HEK293 (cell line): ENCODE data around the gene CTNNA2.

Source experiments
- CTCF ChIA-PET: fragments of 350-600 bp; formaldehyde crosslinking; extraction: SDS; loops from one replicate; lab custom pipeline; 2021; ENCODE audit warnings: antibody characterized with exemption; lab: Yijun Ruan, JAX
- POLR2A ChIA-PET: fragments of 300-600 bp; formaldehyde crosslinking; extraction: SDS; loops from one replicate; lab custom pipeline; 2020; ENCODE audit warnings: antibody characterized with exemption, inconsistent platforms; lab: Yijun Ruan, JAX
- H3K27ac ChIP-seq: fragments of 200-500 bp; sonication (Bioruptor generic); 2 replicates; pipeline ENCODE4 v1.5.1; 2014; ENCODE audit warnings: low read depth, low read length, control low read depth, inconsistent platforms; ENCODE audit errors: extremely low read depth
- H3K36me3 ChIP-seq, 2 experiments: fragments of 200-500 bp in 1 of 2; sonication (Bioruptor generic) in 1 of 2; 1 replicate in 1 of 2; 2 replicates in 1 of 2; pipeline ENCODE4 v1.5.1; 2014 to 2017; ENCODE audit warnings: inconsistent platforms in 2 of 2, low read length in 2 of 2; ENCODE audit not compliant: control insufficient read depth in 2 of 2, insufficient read depth in 1 of 2
- H3K4me1 ChIP-seq: fragments of 200-500 bp; sonication (Bioruptor generic); 2 replicates; pipeline ENCODE4 v1.5.1; 2014; ENCODE audit warnings: mild to moderate bottlenecking, low read length, inconsistent platforms; ENCODE audit not compliant: control insufficient read depth, insufficient read depth
- H3K4me3 ChIP-seq: 2 replicates; pipeline ENCODE4 v1.5.1; 2011; ENCODE audit warnings: low read depth, mild to moderate bottlenecking, control low read depth, low read length, moderate library complexity
- H3K9me3 ChIP-seq: fragments of 200-500 bp; sonication (Bioruptor generic); 2 replicates; pipeline ENCODE4 v1.5.1; 2014; ENCODE audit warnings: low read depth, low read length, inconsistent platforms; ENCODE audit not compliant: control insufficient read depth, insufficient read depth
- INSM2 ChIP-seq: fragments of 450-650 bp; formaldehyde crosslinking; IDR thresholded peaks from 2 replicates; pipeline ENCODE4 v1.5.1; 2016; ENCODE audit warnings: missing biosample characterization, missing genetic modification characterization
- KLF1 ChIP-seq: fragments of 450-650 bp; formaldehyde crosslinking; IDR thresholded peaks from 2 replicates; pipeline ENCODE4 v1.5.1; 2016; ENCODE audit warnings: missing biosample characterization, missing genetic modification characterization
- KLF16 ChIP-seq: fragments of 450-650 bp; formaldehyde crosslinking; IDR thresholded peaks from 2 replicates; pipeline ENCODE4 v1.5.1; 2017; ENCODE audit warnings: missing biosample characterization, missing genetic modification characterization
- PBX3 ChIP-seq: sonication (generic); formaldehyde crosslinking; IDR thresholded peaks from 2 replicates; pipeline ENCODE4 v1.8.1; 2022; ENCODE audit warnings: mild to moderate bottlenecking, moderate library complexity, missing genetic modification reagents
- RBAK ChIP-seq: fragments of 450-650 bp; formaldehyde crosslinking; IDR thresholded peaks from 2 replicates; pipeline ENCODE4 v1.5.1; 2016; ENCODE audit warnings: missing biosample characterization, missing genetic modification characterization
- SP2 ChIP-seq: fragments of 450-650 bp; formaldehyde crosslinking; IDR thresholded peaks from 2 replicates; pipeline ENCODE4 v1.5.1; 2016; ENCODE audit warnings: missing biosample characterization, missing genetic modification characterization
- ZBTB1 ChIP-seq: fragments of 450-650 bp; formaldehyde crosslinking; IDR thresholded peaks from 2 replicates; pipeline ENCODE4 v1.5.1; 2016; ENCODE audit warnings: missing biosample characterization, missing genetic modification characterization
- ZBTB8A ChIP-seq: fragments of 450-650 bp; formaldehyde crosslinking; IDR thresholded peaks from 2 replicates; pipeline ENCODE4 v1.5.1; 2016; ENCODE audit warnings: missing biosample characterization, missing genetic modification characterization
- ZEB2 ChIP-seq: fragments of 450-650 bp; formaldehyde crosslinking; IDR thresholded peaks from 2 replicates; pipeline ENCODE4 v1.5.1; 2016; ENCODE audit warnings: missing biosample characterization, missing genetic modification characterization
- ZNF114 ChIP-seq: fragments of 450-650 bp; formaldehyde crosslinking; IDR thresholded peaks from 2 replicates; pipeline ENCODE4 v1.5.0; 2017; ENCODE audit warnings: missing biosample characterization, missing genetic modification characterization
- ZNF140 ChIP-seq: fragments of 450-650 bp; formaldehyde crosslinking; IDR thresholded peaks from 2 replicates; pipeline ENCODE4 v1.5.1; 2016; ENCODE audit warnings: missing biosample characterization, missing genetic modification characterization
- ZNF148 ChIP-seq: fragments of 450-650 bp; formaldehyde crosslinking; IDR thresholded peaks from 2 replicates; pipeline ENCODE4 v1.5.0; 2017; ENCODE audit warnings: missing biosample characterization, missing genetic modification characterization, borderline replicate concordance
- ZNF19 ChIP-seq: fragments of 450-650 bp; formaldehyde crosslinking; IDR thresholded peaks from 2 replicates; pipeline ENCODE4; 2016; ENCODE audit warnings: missing biosample characterization, missing genetic modification characterization, low read depth
- ZNF223 ChIP-seq: fragments of 450-650 bp; formaldehyde crosslinking; IDR thresholded peaks from 2 replicates; pipeline ENCODE4 v1.5.1; 2016; ENCODE audit warnings: missing biosample characterization, missing genetic modification characterization
- ZNF311 ChIP-seq: fragments of 450-650 bp; formaldehyde crosslinking; IDR thresholded peaks from 2 replicates; pipeline ENCODE4 v1.5.1; 2017; ENCODE audit warnings: missing biosample characterization, missing genetic modification characterization, borderline replicate concordance
- ZNF341 ChIP-seq: fragments of 450-650 bp; formaldehyde crosslinking; IDR thresholded peaks from 2 replicates; pipeline ENCODE4; 2016; ENCODE audit warnings: low read depth, missing biosample characterization, missing genetic modification characterization
- ZNF501 ChIP-seq: fragments of 450-650 bp; formaldehyde crosslinking; IDR thresholded peaks from 2 replicates; pipeline ENCODE4 v1.5.1; 2016; ENCODE audit warnings: missing biosample characterization, missing genetic modification characterization
- ZNF558 ChIP-seq: fragments of 450-650 bp; formaldehyde crosslinking; IDR thresholded peaks from 2 replicates; pipeline ENCODE4 v1.5.1; 2016; ENCODE audit warnings: missing biosample characterization, missing genetic modification characterization
- ZNF776 ChIP-seq: fragments of 450-650 bp; formaldehyde crosslinking; IDR thresholded peaks from 2 replicates; pipeline ENCODE4 v1.5.0; 2017; ENCODE audit warnings: missing biosample characterization, missing genetic modification characterization, borderline replicate concordance
- ZNF785 ChIP-seq: fragments of 450-650 bp; formaldehyde crosslinking; IDR thresholded peaks from 2 replicates; pipeline ENCODE4 v1.5.1; 2016; ENCODE audit warnings: missing biosample characterization, missing genetic modification characterization
- ZNF837 ChIP-seq: fragments of 450-650 bp; formaldehyde crosslinking; IDR thresholded peaks from 2 replicates; pipeline ENCODE4 v1.5.1; 2016; ENCODE audit warnings: missing biosample characterization, missing genetic modification characterization
- ZXDB ChIP-seq: fragments of 450-650 bp; formaldehyde crosslinking; IDR thresholded peaks from 2 replicates; pipeline ENCODE4 v1.5.1; 2016; ENCODE audit warnings: missing biosample characterization, missing genetic modification characterization

The CTNNA2 gene

GRCh38 chr2:80016171-80016570 is 503.3 kb downstream of the CTNNA2 start (continued):
- TF ChIP-seq KLF16 (tag by site-specific recombination) (no peak), ZNF776 (tag by site-specific recombination) (no peak), INSM2 (tag by site-specific recombination) (no peak), ZNF311 (tag by site-specific recombination) (no peak), ZNF501 (no peak)

- Histone ChIP-seq H3K4me3 (no peak overlapping the region), H3K9me3 (no peaks in the 10 kb centered on the region), H3K4me1 (no peaks in the 10 kb centered on the region), H3K27ac (no peak overlapping the region), H3K36me3 (no peaks in the 10 kb centered on the region)
- CTCF ChIA-PET: interaction anchor here (0.7 kb wide), 1 partner anchor 1946 kb away, joined by 6 read pairs; no protein-coding TSS in a partner anchor
- TF ChIP-seq ZNF148 (tag by site-specific recombination) (no peak), PBX3 (CRISPR knock-in tag) (no peak), ZNF114 (tag by site-specific recombination) (no peak), RBAK (no peak), ZNF19 (tag by site-specific recombination) (no peak), ZBTB1 (tag by site-specific recombination) (no peak), ZEB2 (tag by site-specific recombination) (no peak), KLF1 (no peak), SP2 (tag by site-specific recombination) (no peak), ZNF837 (tag by site-specific recombination) (no peak), ZNF785 (tag by site-specific recombination) (no peak), ZBTB8A (tag by site-specific recombination) (no peak), ZNF223 (no peak), ZNF140 (tag by site-specific recombination) (no peak), ZNF341 (tag by site-specific recombination) (no peak), ZNF558 (tag by site-specific recombination) (no peak), ZXDB (tag by site-specific recombination) (no peak)
- POLR2A ChIA-PET: no interaction called here
These were observed 507.0 kb downstream of the CTNNA2 start for GRCh38 chr2:80019571-80020460.
